Memory B cell (primary cell): ENCODE data around the gene MAGI2.

Experiments used
- ATAC-seq: fragments of 150-1000 bp; cut with Tn5 transposase; 2 replicates; pipeline ENCODE4 v1.10.0; 2021; ENCODE audit warnings: low read depth, mild to moderate bottlenecking, moderate library complexity
- DNase-seq, 2 donors: peaks; one replicate each; pipeline ENCODE4 v3.0.0; 2022; ENCODE audit warnings: low spot score in 2 of 2
- H3K27ac Mint-ChIP-seq: one replicate; pipeline ENCODE4 v1.8.0; 2022; ENCODE audit warnings: mild to moderate bottlenecking, moderate library complexity, mixed read lengths
- H3K27me3 Mint-ChIP-seq: one replicate; pipeline ENCODE4 v1.8.0; 2022; ENCODE audit warnings: mixed read lengths
- H3K36me3 Mint-ChIP-seq: one replicate; pipeline ENCODE4 v1.8.0; 2022; ENCODE audit warnings: mild to moderate bottlenecking, mixed read lengths
- H3K4me1 Mint-ChIP-seq: one replicate; pipeline ENCODE4 v1.8.0; 2022; ENCODE audit warnings: mixed read lengths
- H3K4me3 Mint-ChIP-seq: one replicate; pipeline ENCODE4 v1.8.0; 2022; ENCODE audit warnings: mild to moderate bottlenecking, moderate library complexity, mixed read lengths
- H3K9me3 Mint-ChIP-seq: one replicate; pipeline ENCODE4 v1.8.0; 2022; ENCODE audit warnings: mixed read lengths

MAGI2 gene

GRCh38 chr7:78112488-78112887, 1341.0 kb downstream of the MAGI2 start:
- no peak overlapping the region for H3K4me3 Mint-ChIP-seq
- H3K27me3 Mint-ChIP-seq = peaks cover 17% of the 10 kb centered on the region
- DNase-seq (no peak), ATAC-seq (no peak)
- H3K36me3 Mint-ChIP-seq = peaks cover 2% of the 10 kb centered on the region
- no peak overlapping the region for H3K27ac Mint-ChIP-seq
- H3K4me1 Mint-ChIP-seq = no peaks in the 10 kb centered on the region
- peaks cover 4% of the 10 kb centered on the region for H3K9me3 Mint-ChIP-seq

- Mint-ChIP-seq H3K36me3 (peaks cover 2% of the 10 kb centered on the region), H3K4me3 (no peak overlapping the region), H3K27ac (no peak overlapping the region), H3K9me3 (peaks cover 8% of the 10 kb centered on the region), H3K4me1 (no peaks in the 10 kb centered on the region), H3K27me3 (peaks cover 17% of the 10 kb centered on the region)
- no peak for DNase-seq
- no peak for ATAC-seq
Observed at GRCh38 chr7:78111386-78111785, 1342.1 kb downstream of the MAGI2 start.

GRCh38 chr7:78103475-78103874, 1350.0 kb downstream of the MAGI2 start:
- ATAC-seq (no peak), DNase-seq (no peak)
- Mint-ChIP-seq H3K4me1 (no peaks in the 10 kb centered on the region), H3K27me3 (peaks cover 1% of the 10 kb centered on the region), H3K27ac (no peak overlapping the region), H3K36me3 (peaks cover under 1% of the 10 kb centered on the region), H3K9me3 (peaks cover 7% of the 10 kb centered on the region), H3K4me3 (no peak overlapping the region)

- no peak for ATAC-seq
- Mint-ChIP-seq H3K9me3 (no peaks in the 10 kb centered on the region), H3K27me3 (no peaks in the 10 kb centered on the region)
Observed at GRCh38 chr7:78101076-78101475, 1352.4 kb downstream of the MAGI2 start.

GRCh38 chr7:78099715-78100394, 1353.6 kb downstream of the MAGI2 start:
- peaks cover 2% of the 10 kb centered on the region for H3K27me3 Mint-ChIP-seq
- no peak overlapping the region for H3K4me3 Mint-ChIP-seq
- no peak overlapping the region for H3K27ac Mint-ChIP-seq
- H3K36me3 Mint-ChIP-seq = no peaks in the 10 kb centered on the region
- ATAC-seq (no peak), DNase-seq (no peak)
- no peaks in the 10 kb centered on the region for H3K4me1 Mint-ChIP-seq
- H3K9me3 Mint-ChIP-seq = no peaks in the 10 kb centered on the region

More at GRCh38 chr7:78101076-78101475, 1352.4 kb downstream of the MAGI2 start:
- Mint-ChIP-seq H3K27ac (no peak overlapping the region), H3K4me3 (no peak overlapping the region), H3K36me3 (no peaks in the 10 kb centered on the region), H3K4me1 (no peaks in the 10 kb centered on the region)
- no peak for DNase-seq

- Mint-ChIP-seq H3K4me3 (no peak overlapping the region), H3K36me3 (no peaks in the 10 kb centered on the region), H3K27me3 (peaks cover 5% of the 10 kb centered on the region), H3K4me1 (no peaks in the 10 kb centered on the region), H3K27ac (no peak overlapping the region), H3K9me3 (no peaks in the 10 kb centered on the region)
- ATAC-seq (no peak), DNase-seq (no peak)
Observed at GRCh38 chr7:78095549-78095948, 1357.9 kb downstream of the MAGI2 start.

- H3K9me3 Mint-ChIP-seq = no peaks in the 10 kb centered on the region
- peaks cover 5% of the 10 kb centered on the region for H3K27me3 Mint-ChIP-seq
- H3K36me3 Mint-ChIP-seq = no peaks in the 10 kb centered on the region
- DNase-seq = no peak
- H3K4me3 Mint-ChIP-seq = no peak overlapping the region
- no peak for ATAC-seq
- H3K27ac Mint-ChIP-seq = no peak overlapping the region
- no peaks in the 10 kb centered on the region for H3K4me1 Mint-ChIP-seq
Observed at GRCh38 chr7:78092331-78092730, 1361.1 kb downstream of the MAGI2 start.

- Mint-ChIP-seq H3K9me3 (no peaks in the 10 kb centered on the region), H3K27ac (no peak overlapping the region), H3K4me1 (no peaks in the 10 kb centered on the region), H3K4me3 (no peak overlapping the region), H3K27me3 (peaks cover 5% of the 10 kb centered on the region), H3K36me3 (no peaks in the 10 kb centered on the region)
- DNase-seq (no peak), ATAC-seq (no peak)
Observed at GRCh38 chr7:78090616-78091015, 1362.9 kb downstream of the MAGI2 start.

GRCh38 chr7:78083476-78084120, 1369.9 kb downstream of the MAGI2 start:
- no peak overlapping the region for H3K27ac Mint-ChIP-seq
- ATAC-seq (no peak), DNase-seq (no peak)
- no peaks in the 10 kb centered on the region for H3K4me1 Mint-ChIP-seq
- no peaks in the 10 kb centered on the region for H3K36me3 Mint-ChIP-seq
- H3K9me3 Mint-ChIP-seq = no peaks in the 10 kb centered on the region
- H3K27me3 Mint-ChIP-seq = peaks cover 5% of the 10 kb centered on the region
- H3K4me3 Mint-ChIP-seq = no peak overlapping the region

- Mint-ChIP-seq H3K4me3 (no peak overlapping the region), H3K27me3 (peaks cover 5% of the 10 kb centered on the region), H3K36me3 (no peaks in the 10 kb centered on the region), H3K27ac (no peak overlapping the region), H3K9me3 (no peaks in the 10 kb centered on the region), H3K4me1 (no peaks in the 10 kb centered on the region)
- ATAC-seq = no peak
- no peak for DNase-seq
Observed at GRCh38 chr7:78082556-78082955, 1370.9 kb downstream of the MAGI2 start.

- no peak for ATAC-seq
- Mint-ChIP-seq H3K27me3 (peaks cover 5% of the 10 kb centered on the region), H3K4me1 (no peaks in the 10 kb centered on the region), H3K27ac (no peak overlapping the region), H3K9me3 (no peaks in the 10 kb centered on the region), H3K36me3 (no peaks in the 10 kb centered on the region), H3K4me3 (no peak overlapping the region)
- DNase-seq = no peak
Observed at GRCh38 chr7:78081888-78082287, 1371.6 kb downstream of the MAGI2 start.

- no peaks in the 10 kb centered on the region for H3K4me1 Mint-ChIP-seq
Observed at GRCh38 chr7:78081344-78081743, 1372.1 kb downstream of the MAGI2 start.

GRCh38 chr7:78080811-78081210, 1372.7 kb downstream of the MAGI2 start:
- ATAC-seq (no peak), DNase-seq (no peak)
- H3K36me3 Mint-ChIP-seq = no peaks in the 10 kb centered on the region
- H3K27me3 Mint-ChIP-seq = peaks cover 5% of the 10 kb centered on the region
- H3K27ac Mint-ChIP-seq = no peak overlapping the region
- no peak overlapping the region for H3K4me3 Mint-ChIP-seq
- H3K4me1 Mint-ChIP-seq = no peaks in the 10 kb centered on the region
- H3K9me3 Mint-ChIP-seq = no peaks in the 10 kb centered on the region

More at GRCh38 chr7:78081344-78081743, 1372.1 kb downstream of the MAGI2 start:
- Mint-ChIP-seq H3K27me3 (peaks cover 5% of the 10 kb centered on the region), H3K4me3 (no peak overlapping the region), H3K36me3 (no peaks in the 10 kb centered on the region), H3K27ac (no peak overlapping the region), H3K9me3 (no peaks in the 10 kb centered on the region)
- DNase-seq (no peak), ATAC-seq (no peak)

GRCh38 chr7:78080241-78080640, 1373.2 kb downstream of the MAGI2 start:
- Mint-ChIP-seq H3K27me3 (peaks cover 5% of the 10 kb centered on the region), H3K4me3 (no peak overlapping the region), H3K9me3 (no peaks in the 10 kb centered on the region), H3K36me3 (no peaks in the 10 kb centered on the region), H3K4me1 (no peaks in the 10 kb centered on the region), H3K27ac (no peak overlapping the region)
- DNase-seq (no peak), ATAC-seq (no peak)

- no peak overlapping the region for H3K4me3 Mint-ChIP-seq
- ATAC-seq = no peak
- no peak for DNase-seq
- no peaks in the 10 kb centered on the region for H3K9me3 Mint-ChIP-seq
- H3K36me3 Mint-ChIP-seq = no peaks in the 10 kb centered on the region
- no peaks in the 10 kb centered on the region for H3K4me1 Mint-ChIP-seq
- no peaks in the 10 kb centered on the region for H3K27me3 Mint-ChIP-seq
- no peak overlapping the region for H3K27ac Mint-ChIP-seq
Observed at GRCh38 chr7:78074713-78075112, 1378.8 kb downstream of the MAGI2 start.
